GDM1 (cell line): ENCODE data around the gene VPS50.
"Not testable (repeated sequence)": the region's sequence is repeated elsewhere in the genome, so short reads cannot be mapped to it uniquely, and the experiment has no call there.

ENCODE experiments used
- DNase-seq: peaks from one replicate; lab custom pipeline; 2025; lab: John Stamatoyannopoulos, UW

The VPS50 gene

GRCh38 chr7:93238748-93239147, 6.6 kb downstream of the VPS50 start:
- no peak for DNase-seq

- no peak for DNase-seq
Observed at GRCh38 chr7:93239824-93240223, 7.7 kb downstream of the VPS50 start.

- DNase-seq = no peak
Observed at GRCh38 chr7:93242106-93242505, 9.9 kb downstream of the VPS50 start.

GRCh38 chr7:93245525-93246432, 13.6 kb downstream of the VPS50 start:
- no peak for DNase-seq

GRCh38 chr7:93249491-93250148, 17.5 kb downstream of the VPS50 start:
- no peak for DNase-seq

GRCh38 chr7:93258661-93259060, 26.5 kb downstream of the VPS50 start:
- no peak for DNase-seq

- no peak for DNase-seq
Observed at GRCh38 chr7:93262535-93262934, 30.4 kb downstream of the VPS50 start.

- no peak for DNase-seq
Observed at GRCh38 chr7:93265220-93265619, 33.1 kb downstream of the VPS50 start.

GRCh38 chr7:93279541-93279940, 47.4 kb downstream of the VPS50 start:
- DNase-seq = no peak

GRCh38 chr7:93284908-93285307, 52.7 kb downstream of the VPS50 start:
- no peak for DNase-seq

- DNase-seq = no peak
Observed at GRCh38 chr7:93293229-93293628, 61.1 kb downstream of the VPS50 start.

GRCh38 chr7:93298206-93298605, 66.0 kb downstream of the VPS50 start:
- DNase-seq = no peak

GRCh38 chr7:93298671-93299070, 66.5 kb downstream of the VPS50 start:
- no peak for DNase-seq

- no peak for DNase-seq
Observed at GRCh38 chr7:93301736-93302135, 69.6 kb downstream of the VPS50 start.

- no peak for DNase-seq
Observed at GRCh38 chr7:93307131-93307660, 75.0 kb downstream of the VPS50 start.

GRCh38 chr7:93307943-93308342, 75.8 kb downstream of the VPS50 start:
- no peak for DNase-seq

GRCh38 chr7:93310346-93310745, 78.2 kb downstream of the VPS50 start:
- DNase-seq = no peak

- no peak for DNase-seq
Observed at GRCh38 chr7:93314449-93314848, 82.3 kb downstream of the VPS50 start.

- DNase-seq = no peak
Observed at GRCh38 chr7:93315896-93316295, 83.7 kb downstream of the VPS50 start.

- DNase-seq = no peak
Observed at GRCh38 chr7:93316730-93317129, 84.6 kb downstream of the VPS50 start.

- no peak for DNase-seq
Observed at GRCh38 chr7:93320887-93321286, 88.7 kb downstream of the VPS50 start.

GRCh38 chr7:93326291-93326690, 94.1 kb downstream of the VPS50 start:
- DNase-seq = not testable (repeated sequence)

- no peak for DNase-seq
Observed at GRCh38 chr7:93327006-93327633, 95.0 kb downstream of the VPS50 start.
